Aorta (tissue), 5 donors: ENCODE results near the gene SMAP1. TPM values are rescaled to one million over a fixed set of nuclear protein-coding genes. Genes with fewer than 3 reads are reported as not detected.

Experiments
- ATAC-seq: fragments of 200-7000 bp; cut with Tn5 transposase; one replicate; pipeline ENCODE4 v1.9.1; 2022; ENCODE audit warnings: moderate library complexity; ENCODE audit not compliant: low FRiP score
- DNase-seq, 2 donors: peaks; one replicate each; pipeline ENCODE4 v3.0.0-alpha.2; 2020
- H3K27ac ChIP-seq, 2 donors: one replicate each; pipeline ENCODE4 v1.5.1; 2013; ENCODE audit warnings: low read length in 2 of 2, mild to moderate bottlenecking in 2 of 2, moderate library complexity in 2 of 2, control low read depth in 1 of 2, inconsistent platforms in 1 of 2, low read depth in 1 of 2
- H3K27me3 ChIP-seq, 2 donors: one replicate each; pipeline ENCODE4 v1.6.1; 2013; ENCODE audit warnings: control low read depth in 1 of 2, low read length in 1 of 2, mild to moderate bottlenecking in 1 of 2, moderate library complexity in 1 of 2; ENCODE audit not compliant: insufficient read depth in 2 of 2, control insufficient read depth in 1 of 2
- H3K36me3 ChIP-seq, 2 donors: one replicate each; pipeline ENCODE4 v1.6.1; 2013; ENCODE audit warnings: control low read depth in 1 of 2, low read length in 1 of 2, mild to moderate bottlenecking in 1 of 2; ENCODE audit not compliant: insufficient read depth in 2 of 2, control insufficient read depth in 1 of 2
- H3K4me1 ChIP-seq, 2 donors: one replicate each; pipeline ENCODE4 v1.6.1; 2013; ENCODE audit warnings: low read length in 2 of 2, control low read depth in 1 of 2, mild to moderate bottlenecking in 1 of 2, moderate library complexity in 1 of 2; ENCODE audit not compliant: insufficient read depth in 2 of 2, control insufficient read depth in 1 of 2
- H3K4me3 ChIP-seq, 2 donors: one replicate each; pipeline ENCODE4 v1.5.1; 2013; ENCODE audit warnings: low read length in 2 of 2, control low read depth in 1 of 2, mild to moderate bottlenecking in 1 of 2
- H3K9me3 ChIP-seq: one replicate; pipeline ENCODE4 v1.6.1; 2013; ENCODE audit warnings: mild to moderate bottlenecking, low read length; ENCODE audit not compliant: control insufficient read depth
- WGBS, 2 donors: extraction: QIAGEN DNeasy Blood & Tissue Kit; methylation state at CpG; one replicate each; pipeline ENCODE4 v1.1.7; 2013; 5-methylcytosine and 5-hydroxymethylcytosine counted together
- intact Hi-C, 2 donors: fragments of 100-400 bp; cut with DNase I; formaldehyde crosslinking; loops; one replicate each; pipeline versions ENCODE4 v1.14.2 to v1.15.0; 2022
- polyA plus RNA-seq, 2 donors: library from polyadenylated mRNA; stranded (reverse); fragments of 200-250 nt; gene quantifications; one replicate each; pipeline ENCODE4 v1.2.3, GENCODE V29; 2013
- total RNA-seq, 2 donors: library from RNA; stranded (reverse); fragmentation: NEBNext Ultra II Directional; extraction: Animal tissue kit (Norgen Biotek cat#: 25700); gene quantifications; one replicate each; pipeline ENCODE4 v1.2.1, GENCODE V29; 2021
- donor health status: healthy with polysubstance abuse.
- donor health status: Bipolar disorder and iron deficiency.
- donor health status: DM: no; HTN: no; CAD: no.
- donor health status: DM: no; HTN: no; CAD: no.
- donor health status: DM: yes; HTN: yes; CAD: no.

SMAP1 gene
- total and polyA plus RNA-seq, 4 donors = 11.6 to 24.7 (median 21.6) TPM

DNA sequence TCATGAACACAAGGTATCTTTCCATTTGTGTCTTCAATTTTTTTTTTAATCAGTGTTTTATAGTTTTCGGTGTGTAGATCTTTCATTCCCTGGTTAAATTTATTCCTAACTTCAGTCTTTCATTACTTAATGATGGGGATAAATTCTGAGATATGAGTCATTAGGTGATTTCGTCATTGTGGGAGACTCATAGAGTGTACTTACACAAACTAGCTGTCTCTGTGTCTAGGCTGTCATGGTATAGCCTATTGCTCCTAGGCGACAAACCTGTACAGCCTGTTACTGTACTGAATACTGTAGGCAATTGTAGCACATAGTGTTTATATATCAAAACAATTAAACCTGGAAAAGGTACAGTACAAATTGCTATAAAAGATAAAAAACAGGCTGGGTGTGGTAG lies 42.1 kb downstream of the SMAP1 start:
- WGBS, 2 donors = 90 to 92% methylated on average over 3 of the region's 3 CpGs
- Histone ChIP-seq H3K4me3 (no peak overlapping the region), H3K27ac (no peak overlapping the region), H3K27me3 (no peaks in the 10 kb centered on the region), H3K4me1 (no peaks in the 10 kb centered on the region), H3K9me3 (no peaks in the 10 kb centered on the region), H3K36me3 (no peaks in the 10 kb centered on the region)
- ATAC-seq = no peak
- intact Hi-C loops = loop anchor here in 1 of 2 donors (5.0 kb wide), 1 partner anchor 247 kb away; the partner anchor contains the start of gene B3GAT2
- DNase-seq = no peak

GRCh38 chr6:70714716-70715257 lies 47.1 kb downstream of the SMAP1 start:
- intact Hi-C loops = no loop called here
- no peaks in the 10 kb centered on the region for H3K27me3 ChIP-seq
- H3K9me3 ChIP-seq = peaks cover 3% of the 10 kb centered on the region

GRCh38 chr6:70717038-70717801 lies 49.5 kb downstream of the SMAP1 start:
- 78 to 80% methylated on average over 5 of the region's 5 CpGs for WGBS, 2 donors
- Histone ChIP-seq H3K9me3 (peaks cover 3% of the 10 kb centered on the region), H3K4me3 (no peak overlapping the region), H3K27me3 (no peaks in the 10 kb centered on the region), H3K36me3 (no peaks in the 10 kb centered on the region), H3K27ac (no peak overlapping the region), H3K4me1 (peaks cover 1 to 6% of the 10 kb centered on the region in 2 donors)
- ATAC-seq (no peak), DNase-seq (no peak)
- intact Hi-C loops = no loop called here

More at GRCh38 chr6:70714716-70715257, 47.1 kb downstream of the SMAP1 start:
- H3K27ac ChIP-seq = no peak overlapping the region
- H3K36me3 ChIP-seq = no peaks in the 10 kb centered on the region
- H3K4me3 ChIP-seq = no peak overlapping the region
- no peak for DNase-seq
- H3K4me1 ChIP-seq = peaks cover 1 to 6% of the 10 kb centered on the region in 2 donors
- no peak for ATAC-seq

DNA sequence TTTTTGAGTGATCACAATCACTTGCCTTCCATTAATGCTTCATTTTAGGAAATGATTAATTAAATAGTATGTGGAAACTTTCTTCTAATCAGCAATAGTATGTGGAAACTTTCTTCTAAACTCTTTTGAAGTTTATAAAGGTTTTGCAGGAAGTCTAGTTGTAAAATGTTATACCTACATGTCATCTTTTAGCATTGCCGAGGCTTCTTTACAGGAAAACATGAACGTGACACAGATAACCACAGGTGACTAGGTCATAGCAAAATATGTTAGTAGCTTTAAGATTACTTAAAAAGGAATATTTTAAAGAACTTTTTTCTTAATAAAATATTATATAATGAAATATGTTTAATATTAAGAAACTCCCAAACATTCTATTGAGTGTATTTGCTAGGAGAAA lies 56.8 kb downstream of the SMAP1 start:
- intact Hi-C loops = no loop called here
- no peak for ATAC-seq
- WGBS, 2 donors = 84 to 90% methylated on average over 2 of the region's 2 CpGs

GRCh38 chr6:70725817-70726415 lies 58.2 kb downstream of the SMAP1 start:
- 67 to 77% methylated on average over 3 of the region's 3 CpGs for WGBS, 2 donors
- H3K9me3 ChIP-seq = no peaks in the 10 kb centered on the region
- H3K4me3 ChIP-seq = no peak overlapping the region
- no peaks in the 10 kb centered on the region for H3K36me3 ChIP-seq
- H3K4me1 ChIP-seq = no peaks in the 10 kb centered on the region
- intact Hi-C loops = no loop called here
- no peak overlapping the region for H3K27ac ChIP-seq
- no peak for DNase-seq
- ATAC-seq = no peak
- H3K27me3 ChIP-seq = no peaks in the 10 kb centered on the region

More for the DNA sequence above, 56.8 kb downstream of the SMAP1 start:
- Histone ChIP-seq H3K27me3 (no peaks in the 10 kb centered on the region), H3K4me3 (no peak overlapping the region), H3K4me1 (no peaks in the 10 kb centered on the region), H3K9me3 (no peaks in the 10 kb centered on the region), H3K27ac (no peak overlapping the region), H3K36me3 (no peaks in the 10 kb centered on the region)
- no peak for DNase-seq

DNA sequence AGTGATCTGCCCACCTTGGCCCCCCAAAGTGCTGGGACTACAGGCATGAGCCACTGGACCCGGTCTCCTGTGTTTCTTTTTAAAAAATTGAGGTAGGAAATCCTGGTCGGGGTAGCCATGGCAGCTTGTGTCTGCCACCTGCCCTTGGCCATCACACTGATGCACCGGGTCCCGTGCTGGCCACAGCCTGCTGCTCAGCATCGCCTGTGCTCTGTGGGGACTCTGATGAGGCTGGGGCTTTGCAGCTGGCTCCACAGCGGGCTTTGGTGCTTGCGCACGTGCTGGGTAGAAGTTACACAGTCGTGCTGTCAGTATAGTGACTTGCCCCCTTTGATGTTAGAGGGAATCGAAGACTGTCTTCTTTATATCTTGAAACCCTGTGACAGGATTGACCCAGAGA lies 66.7 kb downstream of the SMAP1 start:
- Histone ChIP-seq H3K27me3 (no peaks in the 10 kb centered on the region), H3K36me3 (no peaks in the 10 kb centered on the region), H3K9me3 (no peaks in the 10 kb centered on the region), H3K27ac (no peak overlapping the region), H3K4me3 (no peak overlapping the region), H3K4me1 (peaks cover 0 to 1% of the 10 kb centered on the region in 2 donors)
- DNase-seq = no peak
- 95 to 98% methylated on average over 10 of the region's 10 CpGs for WGBS, 2 donors
- no peak for ATAC-seq
- intact Hi-C loops = no loop called here

DNA sequence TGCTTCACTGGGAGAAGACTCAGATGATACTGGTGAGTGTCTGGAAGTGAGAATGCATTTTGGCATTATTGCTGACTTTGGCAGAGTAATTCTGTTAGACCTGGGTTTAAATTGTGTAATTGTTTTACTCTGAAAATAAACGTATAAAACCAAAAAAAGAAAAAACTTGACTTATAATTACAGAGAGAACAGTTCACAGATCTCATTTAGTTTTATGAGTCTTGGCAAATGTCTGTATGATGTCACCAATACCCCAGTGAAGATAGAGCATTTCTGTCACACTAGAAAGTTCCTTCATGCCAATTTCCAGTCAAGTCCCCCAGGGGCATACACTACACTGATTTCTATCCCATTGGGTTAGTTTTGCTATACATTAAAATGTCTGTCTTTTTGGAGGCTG lies 67.3 kb downstream of the SMAP1 start:
- no peaks in the 10 kb centered on the region for H3K9me3 ChIP-seq
- H3K36me3 ChIP-seq = no peaks in the 10 kb centered on the region
- 3 to 10% methylated on average over 1 of the region's 1 CpG for WGBS, 2 donors
- H3K4me1 ChIP-seq = peaks cover 0 to 1% of the 10 kb centered on the region in 2 donors
- no peaks in the 10 kb centered on the region for H3K27me3 ChIP-seq
- DNase-seq (no peak), ATAC-seq (no peak)
- no peak overlapping the region for H3K4me3 ChIP-seq
- H3K27ac ChIP-seq = no peak overlapping the region
- intact Hi-C loops = no loop called here

- Histone ChIP-seq H3K9me3 (no peaks in the 10 kb centered on the region), H3K4me1 (peaks cover 0 to 1% of the 10 kb centered on the region in 2 donors), H3K4me3 (no peak overlapping the region), H3K27me3 (no peaks in the 10 kb centered on the region), H3K27ac (no peak overlapping the region), H3K36me3 (no peaks in the 10 kb centered on the region)
- 94 to 98% methylated on average over 6 of the region's 6 CpGs for WGBS, 2 donors
- no peak for ATAC-seq
- DNase-seq = no peak
- intact Hi-C loops = no loop called here
These were observed 67.8 kb downstream of the SMAP1 start for GRCh38 chr6:70735513-70735912.

DNA sequence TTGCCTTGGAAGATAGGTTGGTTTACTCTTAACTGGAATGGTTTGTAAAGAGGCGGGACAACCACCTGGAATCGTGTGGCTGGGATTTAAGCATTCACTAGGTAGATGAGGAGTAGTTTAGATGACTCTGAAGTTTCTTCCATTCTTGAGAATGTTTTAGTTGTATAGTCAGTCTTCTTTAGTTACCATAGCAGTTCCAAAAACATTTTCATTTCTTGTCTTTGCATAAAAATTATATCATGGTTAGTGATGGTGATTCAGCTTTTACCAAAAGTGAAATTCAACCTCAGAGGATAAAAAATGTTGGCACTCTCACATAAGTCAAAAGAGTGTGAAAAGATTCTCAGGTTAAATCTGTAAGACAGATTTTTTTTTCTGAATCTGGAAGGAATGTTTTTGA lies 70.3 kb downstream of the SMAP1 start:
- peaks cover 0 to 1% of the 10 kb centered on the region in 2 donors for H3K4me1 ChIP-seq
- intact Hi-C loops = no loop called here
- ATAC-seq = no peak
- no peak overlapping the region for H3K27ac ChIP-seq
- no peak overlapping the region for H3K4me3 ChIP-seq
- H3K9me3 ChIP-seq = no peaks in the 10 kb centered on the region
- WGBS, 2 donors = 92 to 95% methylated on average over 2 of the region's 2 CpGs
- DNase-seq = no peak
- H3K27me3 ChIP-seq = no peaks in the 10 kb centered on the region
- H3K36me3 ChIP-seq = no peaks in the 10 kb centered on the region
